ENCODE data around the gene NKTR. TPM values are rescaled to one million over a fixed set of nuclear protein-coding genes. Genes with fewer than 3 reads are reported as not detected.

NKTR gene
- total RNA-seq, 1 experiment from 2014 or later = 89.3 TPM

DNA sequence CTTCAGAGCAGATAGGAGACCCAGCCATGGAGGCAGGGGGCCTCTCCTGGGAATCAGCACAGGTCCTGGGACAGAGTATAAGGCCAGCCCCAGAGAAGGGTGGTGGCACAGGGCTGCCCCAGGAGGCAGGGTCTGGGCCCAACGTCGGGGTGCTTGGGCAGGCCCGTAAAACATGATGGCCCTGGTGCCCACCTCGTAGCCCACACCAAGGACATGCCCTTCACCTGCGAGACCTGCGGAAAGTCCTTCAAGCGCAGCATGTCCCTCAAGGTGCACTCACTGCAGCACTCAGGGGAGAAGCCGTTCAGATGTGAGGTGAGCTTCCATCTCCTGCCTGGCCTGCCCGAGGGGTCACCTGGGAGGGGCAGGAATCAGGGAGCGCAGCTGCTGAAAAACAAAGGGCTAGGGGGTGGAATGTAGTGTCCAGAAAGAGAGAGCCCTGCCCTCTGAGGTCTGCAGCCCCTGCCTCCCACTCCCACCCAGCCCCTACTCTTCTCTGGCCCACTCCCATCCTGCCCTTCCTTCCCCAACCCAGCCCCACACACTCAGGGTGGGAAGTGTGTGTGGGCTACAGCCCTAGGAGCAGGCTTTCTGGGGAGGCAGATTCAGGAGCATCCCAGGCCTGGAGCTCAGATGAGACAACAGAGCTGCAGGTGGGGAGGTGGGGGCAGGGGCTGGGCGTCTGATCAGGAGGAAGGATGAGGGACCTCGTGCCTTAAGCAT is 62.5 kb downstream of the NKTR start:
- Mint-ChIP-seq H3K27ac (no peak overlapping the region), H3K27me3 (ENCODE audit: low read depth) (no peaks in the 10 kb centered on the region), H3K4me3 (no peak overlapping the region), H3K9me3 (no peaks in the 10 kb centered on the region), H3K4me1 (peaks cover 12% of the 10 kb centered on the region), H3K36me3 (no peaks in the 10 kb centered on the region; the same call in 1 of the 2 replicates)
- CTCF ChIA-PET = interaction anchor here (0.8 to 2.6 kb wide), 2 partner anchors 87 kb away, joined by 3 to 16 read pairs; no protein-coding TSS in a partner anchor
- DNase-seq (ENCODE audit: low spot score) (no peak), ATAC-seq (no peak)
- TF ChIP-seq TP53 (CRISPR knock-in tag; IDR thresholded peaks at IDR 0.05) (no peak), KAT7 (CRISPR knock-in tag; IDR thresholded peaks at IDR 0.05; ENCODE audit: borderline replicate concordance) (no peak), ZNF263 (CRISPR knock-in tag; IDR thresholded peaks at IDR 0.05; ENCODE audit: low read depth) (no peak), GTF2I (CRISPR knock-in tag; conservative IDR thresholded peaks at IDR 0.05) (no peak), FOXK1 (CRISPR knock-in tag; IDR thresholded peaks at IDR 0.05) (no peak), ZMAT4 (CRISPR knock-in tag; IDR thresholded peaks at IDR 0.05) (no peak)
- TF ChIP-seq, protein P1, sequence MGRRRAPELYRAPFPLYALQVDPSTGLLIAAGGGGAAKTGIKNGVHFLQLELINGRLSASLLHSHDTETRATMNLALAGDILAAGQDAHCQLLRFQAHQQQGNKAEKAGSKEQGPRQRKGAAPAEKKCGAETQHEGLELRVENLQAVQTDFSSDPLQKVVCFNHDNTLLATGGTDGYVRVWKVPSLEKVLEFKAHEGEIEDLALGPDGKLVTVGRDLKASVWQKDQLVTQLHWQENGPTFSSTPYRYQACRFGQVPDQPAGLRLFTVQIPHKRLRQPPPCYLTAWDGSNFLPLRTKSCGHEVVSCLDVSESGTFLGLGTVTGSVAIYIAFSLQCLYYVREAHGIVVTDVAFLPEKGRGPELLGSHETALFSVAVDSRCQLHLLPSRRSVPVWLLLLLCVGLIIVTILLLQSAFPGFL (CRISPR knock-in tag; IDR thresholded peaks at IDR 0.05; ENCODE audit: borderline replicate concordance) = no peak
- TF ChIP-seq, protein P2, sequence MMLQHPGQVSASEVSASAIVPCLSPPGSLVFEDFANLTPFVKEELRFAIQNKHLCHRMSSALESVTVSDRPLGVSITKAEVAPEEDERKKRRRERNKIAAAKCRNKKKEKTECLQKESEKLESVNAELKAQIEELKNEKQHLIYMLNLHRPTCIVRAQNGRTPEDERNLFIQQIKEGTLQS (CRISPR knock-in tag; conservative IDR thresholded peaks at IDR 0.05) = no peak
- POLR2A ChIA-PET = interaction anchor here (0.5 kb wide), 1 partner anchor 12 kb away, joined by 3 read pairs; no protein-coding TSS in a partner anchor

- DNase-seq (ENCODE audit: low spot score) (no peak), ATAC-seq (no peak)
- peaks cover 12% of the 10 kb centered on the region for H3K4me1 Mint-ChIP-seq
- H3K36me3 Mint-ChIP-seq = no peaks in the 10 kb centered on the region; the same call in 1 of the 2 replicates
- H3K27ac Mint-ChIP-seq = peak overlapping the region; percentile 45; the same call in 1 of the 2 replicates
- no peak overlapping the region for H3K4me3 Mint-ChIP-seq
- no peak for TF ChIP-seq EMX1 (CRISPR knock-in tag; IDR thresholded peaks at IDR 0.05)
- TF ChIP-seq JUN (CRISPR knock-in tag; IDR thresholded peaks at IDR 0.05) = no peak
- TF ChIP-seq SOX15 (CRISPR knock-in tag; IDR thresholded peaks at IDR 0.05) = no peak
- no peak for TF ChIP-seq CREM (CRISPR knock-in tag; IDR thresholded peaks at IDR 0.05)
- ChIA-PET CTCF (interaction anchor here (0.8 to 1.2 kb wide), 2 partner anchors 12 to 86 kb away, joined by 3 read pairs; no protein-coding TSS in a partner anchor), POLR2A (no interaction called here)
- H3K27me3 Mint-ChIP-seq (ENCODE audit: low read depth) = peaks cover under 1% of the 10 kb centered on the region
- peaks cover 4% of the 10 kb centered on the region for H3K9me3 Mint-ChIP-seq
Observed at GRCh38 chr3:42663581-42664437, 63.3 kb downstream of the NKTR start.

DNA sequence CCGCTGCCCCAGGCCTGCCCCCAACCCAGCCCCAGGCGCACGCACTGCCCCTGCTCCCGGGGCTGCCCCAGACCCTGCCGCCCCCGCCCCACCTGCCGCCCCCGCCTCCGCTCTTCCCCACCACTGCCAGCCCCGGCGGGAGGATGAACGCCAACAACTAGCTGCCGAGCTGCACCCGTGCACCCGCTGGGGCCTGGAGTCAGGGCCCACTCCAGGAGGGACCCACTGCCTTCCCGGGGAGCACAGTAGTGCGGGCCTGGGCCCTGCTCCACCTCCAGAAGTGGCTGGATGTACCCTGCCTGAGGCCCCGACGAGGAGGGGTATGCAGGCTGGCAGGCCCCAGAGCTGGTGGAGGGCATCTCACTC is 63.9 kb downstream of the NKTR start:
- no peak for ATAC-seq
- TF ChIP-seq, protein P3, sequence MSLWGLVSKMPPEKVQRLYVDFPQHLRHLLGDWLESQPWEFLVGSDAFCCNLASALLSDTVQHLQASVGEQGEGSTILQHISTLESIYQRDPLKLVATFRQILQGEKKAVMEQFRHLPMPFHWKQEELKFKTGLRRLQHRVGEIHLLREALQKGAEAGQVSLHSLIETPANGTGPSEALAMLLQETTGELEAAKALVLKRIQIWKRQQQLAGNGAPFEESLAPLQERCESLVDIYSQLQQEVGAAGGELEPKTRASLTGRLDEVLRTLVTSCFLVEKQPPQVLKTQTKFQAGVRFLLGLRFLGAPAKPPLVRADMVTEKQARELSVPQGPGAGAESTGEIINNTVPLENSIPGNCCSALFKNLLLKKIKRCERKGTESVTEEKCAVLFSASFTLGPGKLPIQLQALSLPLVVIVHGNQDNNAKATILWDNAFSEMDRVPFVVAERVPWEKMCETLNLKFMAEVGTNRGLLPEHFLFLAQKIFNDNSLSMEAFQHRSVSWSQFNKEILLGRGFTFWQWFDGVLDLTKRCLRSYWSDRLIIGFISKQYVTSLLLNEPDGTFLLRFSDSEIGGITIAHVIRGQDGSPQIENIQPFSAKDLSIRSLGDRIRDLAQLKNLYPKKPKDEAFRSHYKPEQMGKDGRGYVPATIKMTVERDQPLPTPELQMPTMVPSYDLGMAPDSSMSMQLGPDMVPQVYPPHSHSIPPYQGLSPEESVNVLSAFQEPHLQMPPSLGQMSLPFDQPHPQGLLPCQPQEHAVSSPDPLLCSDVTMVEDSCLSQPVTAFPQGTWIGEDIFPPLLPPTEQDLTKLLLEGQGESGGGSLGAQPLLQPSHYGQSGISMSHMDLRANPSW (CRISPR knock-in tag; conservative IDR thresholded peaks at IDR 0.05; ENCODE audit: low read depth) = no peak
- no peak for TF ChIP-seq E2F5 (CRISPR knock-in tag; IDR thresholded peaks at IDR 0.05)
- no peak for TF ChIP-seq ZBTB21 (CRISPR knock-in tag; IDR thresholded peaks at IDR 0.05; ENCODE audit: borderline replicate concordance)
- TF ChIP-seq ZNF425 (CRISPR knock-in tag; conservative IDR thresholded peaks at IDR 0.05) = no peak
- no peak for TF ChIP-seq RELA (CRISPR knock-in tag; IDR thresholded peaks at IDR 0.05; ENCODE audit: borderline replicate concordance)
- TF ChIP-seq CREM (CRISPR knock-in tag; IDR thresholded peaks at IDR 0.05) = no peak
- TF ChIP-seq GABPB1 (CRISPR knock-in tag; IDR thresholded peaks at IDR 0.05) = no peak
- TF ChIP-seq ZNF263 (CRISPR knock-in tag; IDR thresholded peaks at IDR 0.05; ENCODE audit: low read depth) = no peak
- no peak for TF ChIP-seq CREB1 (CRISPR knock-in tag; IDR thresholded peaks at IDR 0.05)
- TF ChIP-seq, protein P4, sequence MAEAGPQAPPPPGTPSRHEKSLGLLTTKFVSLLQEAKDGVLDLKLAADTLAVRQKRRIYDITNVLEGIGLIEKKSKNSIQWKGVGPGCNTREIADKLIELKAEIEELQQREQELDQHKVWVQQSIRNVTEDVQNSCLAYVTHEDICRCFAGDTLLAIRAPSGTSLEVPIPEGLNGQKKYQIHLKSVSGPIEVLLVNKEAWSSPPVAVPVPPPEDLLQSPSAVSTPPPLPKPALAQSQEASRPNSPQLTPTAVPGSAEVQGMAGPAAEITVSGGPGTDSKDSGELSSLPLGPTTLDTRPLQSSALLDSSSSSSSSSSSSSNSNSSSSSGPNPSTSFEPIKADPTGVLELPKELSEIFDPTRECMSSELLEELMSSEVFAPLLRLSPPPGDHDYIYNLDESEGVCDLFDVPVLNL (CRISPR knock-in tag; IDR thresholded peaks at IDR 0.05; ENCODE audit: borderline replicate concordance, low read depth) = no peak
- TF ChIP-seq ZNF423 (CRISPR knock-in tag; IDR thresholded peaks at IDR 0.05) = no peak

More for the DNA sequence above, 63.9 kb downstream of the NKTR start:
- Mint-ChIP-seq H3K27me3 (ENCODE audit: low read depth) (peaks cover 3% of the 10 kb centered on the region), H3K9me3 (peaks cover 7% of the 10 kb centered on the region), H3K4me1 (peaks cover 12% of the 10 kb centered on the region), H3K27ac (no peak overlapping the region), H3K36me3 (no peaks in the 10 kb centered on the region; the same call in 1 of the 2 replicates), H3K4me3 (no peak overlapping the region)
- ChIA-PET POLR2A (no interaction called here), CTCF (interaction anchor here (1.2 kb wide), 2 partner anchors 12 to 167 kb away, joined by 3 to 5 read pairs; no protein-coding TSS in a partner anchor)
- DNase-seq (ENCODE audit: low spot score) = no peak
